HL-60/S4 treated with phorbol 12-myristate 13-acetate at 8.2 ng/mL for 4 days and 3 days (cell line): ENCODE data around the gene MAP3K10.

Source experiments
- in situ Hi-C: fragments of 300-500 bp; cut with MboI; formaldehyde crosslinking; loops from 2 replicates; pipeline ENCODE4 v1.15.0; 2022; ENCODE audit warnings: low sequenced_read_pairs

MAP3K10 gene

GRCh38 chr19:40245506-40246128 is 54.4 kb downstream of the MAP3K10 start:
- in situ Hi-C loops = no loop called here

GRCh38 chr19:40246292-40247073 is 55.3 kb downstream of the MAP3K10 start:
- in situ Hi-C loops = no loop called here

GRCh38 chr19:40247178-40247577 is 56.0 kb downstream of the MAP3K10 start:
- in situ Hi-C loops = no loop called here

GRCh38 chr19:40247735-40248262 is 56.6 kb downstream of the MAP3K10 start:
- in situ Hi-C loops = no loop called here

- in situ Hi-C loops = no loop called here
These were observed 58.0 kb downstream of the MAP3K10 start for GRCh38 chr19:40249201-40249600.

- in situ Hi-C loops = no loop called here
These were observed 58.6 kb downstream of the MAP3K10 start for GRCh38 chr19:40249781-40250180.

GRCh38 chr19:40251244-40251643 is 60.0 kb downstream of the MAP3K10 start:
- in situ Hi-C loops = no loop called here

- in situ Hi-C loops = no loop called here
These were observed 60.8 kb downstream of the MAP3K10 start for GRCh38 chr19:40251991-40252390.

- in situ Hi-C loops = no loop called here
These were observed 61.2 kb downstream of the MAP3K10 start for GRCh38 chr19:40252395-40252794.

- in situ Hi-C loops = no loop called here
These were observed 62.4 kb downstream of the MAP3K10 start for GRCh38 chr19:40253611-40254092.

GRCh38 chr19:40254714-40255418 is 63.6 kb downstream of the MAP3K10 start:
- in situ Hi-C loops = no loop called here

GRCh38 chr19:40255619-40256166 is 64.5 kb downstream of the MAP3K10 start:
- in situ Hi-C loops = no loop called here

GRCh38 chr19:40256512-40256911 is 65.3 kb downstream of the MAP3K10 start:
- in situ Hi-C loops = no loop called here

GRCh38 chr19:40257096-40257517 is 65.9 kb downstream of the MAP3K10 start:
- in situ Hi-C loops = no loop called here

- in situ Hi-C loops = no loop called here
These were observed 70.4 kb downstream of the MAP3K10 start for GRCh38 chr19:40261631-40262030.

- in situ Hi-C loops = no loop called here
These were observed 71.2 kb downstream of the MAP3K10 start for GRCh38 chr19:40262422-40262821.

GRCh38 chr19:40263440-40264313 is 72.5 kb downstream of the MAP3K10 start:
- in situ Hi-C loops = no loop called here

GRCh38 chr19:40264314-40265054 is 73.3 kb downstream of the MAP3K10 start:
- in situ Hi-C loops = no loop called here
